HG02610 (cell line): ENCODE results near the gene BMPER.
A peak's percentile ranks its signal among the peaks of the same experiment; 100 is the strongest.

Experiments
- ATAC-seq: cut with Tn5 transposase; IDR thresholded peaks from one replicate; pipeline ENCODE4 v1.9.1; 2021; ENCODE audit warnings: mild to moderate bottlenecking, moderate library complexity; ENCODE audit not compliant: unreplicated experiment

BMPER gene

GRCh38 chr7:33921216-33921938 lies 16.0 kb downstream of the BMPER start:
- ATAC-seq, result no peak

DNA sequence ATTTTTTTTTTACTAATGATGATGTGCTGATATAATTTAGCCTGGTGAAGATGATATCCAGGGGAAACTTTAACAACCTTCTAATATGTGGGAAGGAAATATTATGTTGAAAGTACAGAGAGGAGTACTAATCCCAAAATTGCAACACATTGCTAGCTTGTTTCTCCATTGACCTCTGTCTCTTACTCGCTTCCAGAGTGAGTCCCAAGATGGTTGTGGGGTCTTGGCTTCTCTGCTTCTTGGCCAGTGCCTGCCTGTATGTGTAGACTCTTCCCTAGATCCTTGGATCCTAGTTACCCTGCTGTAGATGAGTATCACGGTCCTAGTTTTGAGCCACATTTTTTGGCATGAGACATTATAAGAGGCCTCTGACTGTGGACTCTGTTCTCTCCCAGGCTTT lies 17.5 kb downstream of the BMPER start:
- ATAC-seq, result no peak

DNA sequence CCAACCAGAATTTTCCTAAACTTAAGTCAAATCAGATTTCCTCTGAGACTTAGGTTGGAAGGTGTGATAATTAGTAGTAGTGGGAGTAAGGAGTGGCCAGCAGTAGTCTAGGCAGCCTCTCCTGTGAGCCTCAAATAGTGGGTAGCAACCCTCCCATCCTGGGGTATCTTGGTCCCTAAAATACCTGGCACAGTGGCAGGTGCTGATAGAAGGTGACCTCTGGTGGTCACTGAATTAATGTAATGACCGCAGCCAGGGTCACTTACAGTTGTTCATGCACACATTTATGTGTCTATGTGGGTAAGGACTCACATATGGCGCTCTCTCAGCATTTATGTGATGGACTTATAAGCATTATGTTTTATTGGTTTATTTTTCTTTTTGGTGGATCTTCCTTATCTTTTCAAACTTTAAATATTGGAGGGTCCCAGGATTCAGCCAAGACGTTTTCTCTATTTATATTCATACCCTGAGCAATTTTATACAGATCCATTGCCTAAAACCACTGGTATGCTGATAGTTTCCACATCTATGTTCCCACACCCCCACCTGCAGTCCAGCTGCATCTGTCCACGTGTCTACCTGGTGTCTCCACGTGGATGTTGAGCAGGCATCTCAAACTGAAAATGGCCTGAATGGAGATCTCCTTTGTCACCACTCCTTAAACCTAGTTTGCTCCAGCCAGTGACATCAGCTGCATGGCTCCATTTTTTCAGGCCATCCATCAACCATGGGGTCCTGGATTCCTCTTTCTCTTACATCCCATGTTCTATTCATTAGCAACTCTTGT lies 18.3 kb downstream of the BMPER start:
- ATAC-seq, result no peak

DNA sequence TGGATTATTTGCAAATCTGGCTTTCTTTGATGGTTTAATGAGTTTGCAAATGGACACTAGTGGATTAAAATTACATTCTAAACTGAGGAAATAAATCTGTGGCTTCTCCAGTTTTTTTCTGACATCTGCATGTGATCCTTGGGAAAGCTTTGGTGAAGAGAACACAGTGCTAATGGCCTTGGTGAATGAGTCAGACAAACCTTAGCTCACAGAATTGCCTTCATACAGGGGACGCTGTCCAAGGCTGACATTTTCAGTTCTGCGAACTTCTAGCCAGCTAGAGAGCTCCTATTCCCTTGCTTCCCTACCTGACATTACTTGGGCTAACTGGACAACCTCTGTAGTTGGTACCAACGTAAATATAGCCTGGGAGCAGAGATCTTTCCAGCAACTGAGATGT lies 21.2 kb downstream of the BMPER start:
- no peak for ATAC-seq

GRCh38 chr7:33928986-33929385 lies 23.6 kb downstream of the BMPER start:
- no peak for ATAC-seq

DNA sequence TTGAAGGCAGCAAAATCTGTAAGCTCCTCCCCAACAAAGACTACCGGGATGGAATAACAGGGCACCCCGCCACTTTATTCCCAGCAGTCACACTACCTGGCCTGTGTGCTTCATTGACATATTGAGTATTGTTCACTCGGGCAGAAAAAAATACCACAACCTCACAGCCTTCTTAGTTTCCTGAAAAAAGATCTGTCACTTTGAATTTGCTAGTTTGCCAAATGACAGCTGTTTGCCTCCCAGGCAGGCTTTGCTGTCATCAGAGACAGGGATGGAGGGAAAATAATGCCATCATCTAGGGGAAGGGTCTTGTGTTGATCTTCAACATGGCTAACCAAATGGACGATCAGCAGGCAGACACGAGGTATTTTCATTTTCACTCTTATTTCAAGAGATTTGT lies 26.9 kb downstream of the BMPER start:
- no peak for ATAC-seq

DNA sequence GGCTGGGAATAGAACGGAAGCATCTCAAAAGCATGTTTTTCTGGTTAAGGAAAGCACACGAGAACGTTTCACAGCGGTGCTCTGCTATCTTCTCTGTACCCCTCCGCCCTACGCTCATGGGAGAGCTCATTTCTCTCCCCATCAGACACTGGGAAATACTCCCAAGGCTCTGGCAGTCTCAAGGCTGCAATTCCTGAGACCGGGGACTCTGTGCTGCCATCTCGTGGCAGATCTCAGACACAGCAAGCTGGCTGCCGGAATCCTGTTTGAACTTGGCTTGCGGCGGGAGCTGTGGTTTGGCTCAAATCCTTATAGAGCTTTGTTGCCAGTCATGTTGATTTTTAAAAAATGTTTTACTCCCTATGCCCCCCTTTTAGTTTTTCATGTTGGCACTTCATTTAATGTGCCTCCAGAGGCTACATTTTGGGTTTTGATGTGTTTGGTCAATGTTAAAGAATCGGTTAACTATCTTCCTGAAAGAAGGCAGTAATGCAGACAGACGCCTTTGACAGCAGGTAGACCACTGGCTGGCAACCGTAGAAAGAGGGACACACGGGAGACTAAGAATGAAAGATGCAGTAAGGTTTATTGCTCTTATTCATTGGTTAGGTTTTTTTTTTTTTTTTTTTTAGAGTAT lies 27.6 kb downstream of the BMPER start:
- peak; percentile 83 for ATAC-seq

DNA sequence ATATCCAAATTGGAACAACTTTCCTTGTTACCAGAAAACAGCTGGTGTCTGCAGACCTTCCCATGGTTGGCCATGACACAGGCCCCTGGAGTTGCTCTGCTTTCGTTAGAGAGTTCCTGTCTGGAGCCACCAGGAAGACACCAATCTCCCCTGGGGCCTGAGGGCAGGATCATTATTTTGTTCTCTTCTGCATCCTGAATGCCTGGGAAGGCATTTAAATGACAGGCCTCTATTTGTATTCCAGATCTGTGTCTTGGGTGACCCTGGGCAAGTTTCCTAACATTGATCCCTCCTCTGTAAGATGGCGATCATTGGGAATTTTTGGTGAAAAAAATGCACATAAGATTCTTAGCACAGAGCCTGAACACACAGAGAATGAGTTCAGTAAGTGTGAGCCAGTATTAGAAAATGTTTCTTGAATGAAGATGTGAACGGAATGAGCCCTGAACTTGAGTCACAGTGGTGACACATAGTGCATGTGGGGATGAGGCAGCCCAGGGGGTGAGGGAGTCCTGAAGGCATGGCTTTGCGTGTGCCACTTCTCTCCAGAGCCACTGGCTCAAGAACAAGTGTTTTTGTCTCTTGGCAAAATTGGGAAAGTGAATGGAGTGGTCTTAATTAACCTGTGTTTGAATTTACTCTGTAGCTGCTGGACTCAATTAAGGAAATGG lies 28.4 kb downstream of the BMPER start:
- ATAC-seq, result no peak

DNA sequence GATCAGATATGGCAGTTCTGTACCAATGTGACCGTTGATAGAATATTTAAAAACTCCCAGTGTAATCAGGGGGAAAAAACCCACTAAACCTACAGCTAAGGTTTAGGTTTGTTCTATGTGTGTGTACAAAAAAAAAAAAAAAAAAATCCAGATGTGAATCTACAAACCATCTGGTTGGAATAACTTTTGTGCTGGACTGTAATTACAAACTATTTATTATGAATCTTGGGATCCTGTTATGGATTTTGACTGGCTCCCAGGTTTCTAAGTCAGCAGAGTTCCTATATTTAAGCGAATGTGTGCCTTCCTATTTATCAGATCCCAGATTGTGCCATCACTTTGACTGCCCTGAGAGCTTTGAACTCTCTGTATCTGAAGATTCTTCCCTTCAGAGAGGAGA lies 29.1 kb downstream of the BMPER start:
- no peak for ATAC-seq

GRCh38 chr7:33936503-33936902 lies 31.2 kb downstream of the BMPER start:
- ATAC-seq, result no peak

DNA sequence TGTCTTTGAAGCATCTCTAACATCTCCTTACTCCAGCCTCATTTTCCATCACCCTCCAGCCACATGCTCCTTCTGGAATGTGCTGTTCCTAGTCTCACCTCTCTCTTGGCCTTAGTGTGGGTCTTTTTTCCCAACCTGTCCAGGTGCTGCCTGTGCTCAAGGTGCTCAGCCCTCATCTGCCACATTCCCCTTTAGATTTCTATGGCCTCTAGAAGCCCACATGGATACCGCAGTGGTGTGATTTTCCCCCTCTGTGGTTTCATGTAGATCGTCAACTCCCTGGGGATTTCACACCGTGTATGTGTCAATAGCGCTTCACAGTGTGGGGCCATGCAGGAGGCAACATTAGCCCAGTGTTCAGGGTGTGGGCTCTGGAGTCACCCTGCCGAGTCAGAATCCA lies 32.5 kb downstream of the BMPER start:
- ATAC-seq, result no peak

- no peak for ATAC-seq
These were observed 33.8 kb downstream of the BMPER start for GRCh38 chr7:33939121-33939520.

DNA sequence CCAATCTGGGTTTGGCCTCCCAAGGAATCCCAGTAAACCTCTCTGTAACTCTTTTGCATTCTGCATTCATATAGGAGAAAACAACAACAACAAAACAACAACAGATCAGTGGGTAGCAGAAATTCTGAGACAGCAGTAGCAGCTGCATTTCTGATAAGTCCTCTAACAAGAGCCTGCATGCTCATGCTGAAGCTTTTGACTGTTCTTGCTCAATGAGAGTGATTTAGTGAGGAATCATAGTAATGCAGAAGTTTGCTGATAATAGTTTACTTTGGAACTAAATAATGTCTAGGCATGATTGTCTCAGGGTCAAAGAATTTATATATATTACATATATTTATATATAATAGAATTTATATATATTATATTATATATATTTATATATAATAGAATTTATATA lies 35.2 kb downstream of the BMPER start:
- no peak for ATAC-seq

GRCh38 chr7:33941418-33941817 lies 36.1 kb downstream of the BMPER start:
- no peak for ATAC-seq

- ATAC-seq, result no peak
These were observed 40.9 kb downstream of the BMPER start for GRCh38 chr7:33946094-33946699.

GRCh38 chr7:33950047-33950714 lies 44.8 kb downstream of the BMPER start:
- no peak for ATAC-seq

DNA sequence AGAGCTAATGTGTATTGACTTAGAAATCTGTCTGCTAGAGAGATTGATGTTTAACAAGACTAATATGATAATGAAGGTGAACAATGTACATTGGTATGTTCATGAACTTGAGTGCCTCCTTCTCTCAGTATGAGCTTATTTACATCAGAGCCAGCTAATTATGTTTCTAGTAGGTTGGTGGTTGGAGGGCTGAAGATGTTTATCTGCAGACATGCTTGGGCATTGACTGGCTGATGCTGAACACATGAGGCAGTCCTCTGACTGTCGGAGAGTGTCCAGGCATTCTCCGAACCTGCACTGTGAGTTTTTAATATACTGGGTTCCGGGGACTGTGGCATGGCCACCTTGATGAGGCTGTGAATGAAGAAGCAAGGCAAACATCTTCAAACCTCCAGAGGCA lies 47.5 kb downstream of the BMPER start:
- ATAC-seq, result no peak

- ATAC-seq, result no peak
These were observed 52.8 kb downstream of the BMPER start for GRCh38 chr7:33958104-33958503.

DNA sequence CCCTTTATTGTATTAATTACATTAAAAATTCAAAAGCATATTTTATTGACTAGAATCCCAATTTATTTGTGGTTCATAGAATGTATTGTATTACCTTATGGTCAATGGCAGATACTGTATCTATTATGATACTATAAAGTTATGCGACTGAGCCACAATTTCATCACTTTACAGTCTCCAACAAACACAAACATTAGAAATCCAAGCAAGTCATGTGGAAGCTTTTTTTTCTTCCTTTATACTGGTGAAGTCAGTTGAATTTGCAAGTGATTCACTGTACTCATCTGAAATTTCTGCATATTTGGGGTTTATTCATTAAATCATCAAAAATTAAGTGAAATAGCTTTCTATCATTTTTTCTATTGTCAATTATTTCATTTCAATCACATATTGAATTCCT lies 54.3 kb downstream of the BMPER start:
- no peak for ATAC-seq

DNA sequence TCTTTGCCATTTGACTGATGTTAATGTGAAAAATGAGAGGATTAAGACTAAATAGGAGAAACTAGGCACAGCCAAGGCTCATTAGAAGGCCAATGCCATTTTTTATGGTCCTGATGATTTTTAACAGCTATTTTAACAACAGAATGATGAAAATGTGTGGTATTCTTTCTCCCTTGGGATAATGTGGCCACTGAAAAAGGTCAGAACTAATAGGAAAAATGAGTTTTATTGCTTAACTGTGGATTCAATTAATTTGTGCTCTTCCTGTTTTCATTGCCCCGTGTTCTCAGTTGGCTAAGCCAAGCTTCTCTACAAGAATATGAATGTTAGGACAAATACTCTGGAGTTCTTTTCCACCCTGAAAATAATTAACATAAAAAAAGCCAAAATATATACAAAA lies 56.6 kb downstream of the BMPER start:
- no peak for ATAC-seq
